AG04450 (cell line): ENCODE data around the gene DNTT. TPM values are rescaled to one million over a fixed set of nuclear protein-coding genes. Genes with fewer than 3 reads are reported as not detected.
"Not testable (repeated sequence)": the region's sequence is repeated elsewhere in the genome, so short reads cannot be mapped to it uniquely, and the experiment has no call there.

Experiments used
- CTCF ChIA-PET: fragments of 300-600, 350-600 bp; formaldehyde crosslinking; extraction: SDS; loops from one replicate; lab custom pipeline; 2022; ENCODE audit warnings: antibody characterized with exemption, inconsistent platforms; lab: Charles Lee
- POLR2A ChIA-PET: fragments of 350-600 bp; formaldehyde crosslinking; extraction: SDS; loops from one replicate; lab custom pipeline; 2021; ENCODE audit warnings: antibody characterized with exemption, inconsistent platforms; lab: Yijun Ruan, JAX
- DNase-seq: peaks from one replicate; pipeline ENCODE4 v3.0.0-alpha.2; 2011; ENCODE audit warnings: low read depth, low spot score
- H3K27ac ChIP-seq: one replicate; pipeline ENCODE4 v1.5.1; 2012; ENCODE audit warnings: low read depth, low read length, control low read depth
- H3K27me3 ChIP-seq: one replicate; pipeline ENCODE4 v1.6.0; 2012; ENCODE audit warnings: low read length; ENCODE audit not compliant: control insufficient read depth, insufficient read depth
- H3K4me3 ChIP-seq: 2 replicates; pipeline ENCODE4 v1.5.1; 2011; ENCODE audit warnings: mild to moderate bottlenecking, low read depth, low read length, control low read depth
- H3K9me3 ChIP-seq: 2 replicates; pipeline ENCODE4 v1.5.1; 2012; ENCODE audit warnings: low read length; ENCODE audit not compliant: control insufficient read depth, insufficient read depth
- CTCF ChIP-seq: IDR thresholded peaks from 2 replicates; pipeline ENCODE4 v1.5.1; 2011; ENCODE audit warnings: low read depth, low read length, control low read depth, inconsistent platforms
- polyA plus RNA-seq: library from polyadenylated mRNA; depleted of rRNA; stranded (reverse); fragments of >200 nt; gene quantifications from 2 replicates; pipeline ENCODE4 v1.2.3, GENCODE V29; 2011

The DNTT gene
- polyA plus RNA-seq, 1 experiment = not detected

- H3K27me3 ChIP-seq = no peaks in the 10 kb centered on the region
- H3K9me3 ChIP-seq = no peaks in the 10 kb centered on the region
- no peak overlapping the region for H3K4me3 ChIP-seq
- ChIA-PET POLR2A (no interaction called here), CTCF (interaction anchor here (1.0 kb wide), 1 partner anchor 11 kb away, joined by 3 read pairs; no protein-coding TSS in a partner anchor)
- TF ChIP-seq CTCF = no peak
- DNase-seq = no peak
- no peak overlapping the region for H3K27ac ChIP-seq
Observed at GRCh38 chr10:96305019-96305418, 785 bp downstream of the DNTT start.

GRCh38 chr10:96306516-96306915 is 2.3 kb downstream of the DNTT start:
- H3K27me3 ChIP-seq = no peaks in the 10 kb centered on the region
- H3K9me3 ChIP-seq = no peaks in the 10 kb centered on the region
- no peak overlapping the region for H3K27ac ChIP-seq
- no peak for DNase-seq
- H3K4me3 ChIP-seq = no peak overlapping the region
- ChIA-PET CTCF (interaction anchor here (0.5 kb wide), 1 partner anchor 156 kb away, joined by 3 read pairs; no protein-coding TSS in a partner anchor), POLR2A (no interaction called here)
- TF ChIP-seq CTCF = no peak

GRCh38 chr10:96308854-96309253 is 4.6 kb downstream of the DNTT start:
- H3K27me3 ChIP-seq, POLR2A ChIA-PET, H3K27ac ChIP-seq, DNase-seq, H3K9me3 ChIP-seq, H3K4me3 ChIP-seq: not testable (repeated sequence)
- CTCF ChIA-PET = interaction anchor here (1.3 kb wide), 1 partner anchor 79 kb away, joined by 8 read pairs; no protein-coding TSS in a partner anchor

DNA sequence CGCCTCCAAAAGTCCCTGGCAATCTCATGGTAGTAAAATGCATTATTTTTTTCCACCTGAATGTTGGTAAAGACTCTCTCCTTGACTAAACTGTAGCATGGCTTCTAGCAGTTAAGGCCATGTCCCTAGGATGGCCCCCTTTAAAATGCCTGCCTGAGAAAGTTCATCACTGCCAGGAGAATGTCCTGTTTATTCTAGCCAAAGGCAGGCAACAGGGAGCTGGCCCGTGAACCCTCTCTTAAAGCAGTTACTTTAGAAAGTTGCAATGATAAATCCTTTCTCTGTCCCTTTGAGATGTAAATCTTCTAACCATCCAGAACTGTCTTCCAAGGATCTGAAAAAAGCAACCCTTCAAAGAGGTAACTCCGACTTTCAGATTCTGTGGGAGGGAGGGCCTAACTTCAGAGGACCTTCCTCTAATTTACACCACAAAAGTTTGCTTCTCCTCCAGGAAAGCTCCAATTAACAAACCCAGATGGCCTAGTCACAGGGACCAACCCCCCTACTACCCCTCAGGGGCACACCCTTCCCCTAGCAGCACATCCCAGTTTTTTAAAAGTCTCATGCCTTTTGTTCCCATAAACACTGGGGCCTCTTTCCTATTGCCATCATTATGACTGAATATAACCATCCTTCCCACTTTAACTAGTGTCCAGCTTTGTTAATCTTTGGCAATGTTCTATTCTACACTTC is 5.5 kb downstream of the DNTT start:
- Histone ChIP-seq H3K27ac (no peak overlapping the region), H3K27me3 (no peaks in the 10 kb centered on the region), H3K4me3 (no peak overlapping the region), H3K9me3 (no peaks in the 10 kb centered on the region)
- DNase-seq = no peak
- CTCF ChIA-PET = no interaction called here
- no peak for TF ChIP-seq CTCF
- POLR2A ChIA-PET = no interaction called here

GRCh38 chr10:96310321-96310669 is 6.1 kb downstream of the DNTT start:
- H3K27ac ChIP-seq = no peak overlapping the region
- H3K9me3 ChIP-seq = no peaks in the 10 kb centered on the region
- no peak for DNase-seq
- no peaks in the 10 kb centered on the region for H3K27me3 ChIP-seq
- POLR2A ChIA-PET = no interaction called here
- CTCF ChIA-PET = no interaction called here
- no peak for TF ChIP-seq CTCF
- H3K4me3 ChIP-seq = no peak overlapping the region
